Ovary (tissue), 3 donors: ENCODE data around the gene C10orf62.

Source experiments
- POLR2A ChIP-seq: fragments of 450-650 bp; IDR thresholded peaks from one replicate; pipeline ENCODE4 v1.6.1; 2017; ENCODE audit warnings: antibody characterized with exemption, mild to moderate bottlenecking, moderate library complexity
- TF ChIP-seq, protein P1 (sequence below), 3 donors: fragments of 450-650 bp in 2 of 3; fragments of 200-600 bp in 1 of 3; IDR thresholded peaks; one replicate each; pipeline versions ENCODE4 v1.5.1 to v1.8.0; 2016 to 2022; ENCODE audit warnings: antibody characterized with exemption in 3 of 3, mild to moderate bottlenecking in 1 of 3
- donor health status: DM: no; HTN: no; CAD: no.

DNA sequence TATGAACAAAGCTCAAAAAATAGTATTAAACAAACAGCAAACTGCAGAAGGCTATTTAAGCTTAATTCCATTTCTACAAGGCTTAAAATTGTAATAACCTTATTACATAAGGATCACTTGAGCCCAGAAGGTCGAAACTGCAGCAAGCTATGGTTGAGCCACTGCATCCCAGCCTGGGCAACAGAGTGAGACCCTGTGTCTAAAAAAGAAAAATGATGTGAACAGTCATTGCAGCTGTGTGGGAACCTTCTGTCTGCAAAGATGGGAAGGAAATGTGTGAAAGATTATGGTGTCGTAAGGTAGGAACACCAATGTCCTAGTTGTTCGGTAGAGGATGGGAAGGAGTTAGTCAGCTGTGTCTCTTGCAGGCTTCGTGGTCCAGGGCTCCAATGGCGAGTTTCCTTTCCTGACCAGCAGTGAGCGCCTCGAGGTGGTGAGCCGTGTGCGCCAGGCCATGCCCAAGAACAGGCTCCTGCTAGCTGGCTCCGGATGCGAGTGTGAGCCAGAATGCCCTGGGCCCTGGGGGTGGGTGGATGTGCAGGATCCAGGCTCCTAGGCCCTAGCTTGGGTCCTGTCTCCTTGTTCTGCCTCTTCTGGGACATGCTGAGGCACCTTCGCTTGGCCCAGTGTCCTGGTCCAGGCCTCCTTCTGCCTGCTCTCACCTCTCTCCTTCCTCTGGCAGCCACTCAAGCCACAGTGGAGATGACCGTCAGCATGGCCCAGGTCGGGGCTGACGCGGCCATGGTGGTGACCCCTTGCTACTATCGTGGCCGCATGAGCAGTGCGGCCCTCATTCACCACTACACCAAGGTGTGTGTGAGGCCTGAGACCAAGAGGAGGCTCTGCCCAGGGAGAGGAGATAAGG, 9.1 kb downstream of the C10orf62 start:
- no peak for TF ChIP-seq POLR2A
- TF ChIP-seq, protein P1, sequence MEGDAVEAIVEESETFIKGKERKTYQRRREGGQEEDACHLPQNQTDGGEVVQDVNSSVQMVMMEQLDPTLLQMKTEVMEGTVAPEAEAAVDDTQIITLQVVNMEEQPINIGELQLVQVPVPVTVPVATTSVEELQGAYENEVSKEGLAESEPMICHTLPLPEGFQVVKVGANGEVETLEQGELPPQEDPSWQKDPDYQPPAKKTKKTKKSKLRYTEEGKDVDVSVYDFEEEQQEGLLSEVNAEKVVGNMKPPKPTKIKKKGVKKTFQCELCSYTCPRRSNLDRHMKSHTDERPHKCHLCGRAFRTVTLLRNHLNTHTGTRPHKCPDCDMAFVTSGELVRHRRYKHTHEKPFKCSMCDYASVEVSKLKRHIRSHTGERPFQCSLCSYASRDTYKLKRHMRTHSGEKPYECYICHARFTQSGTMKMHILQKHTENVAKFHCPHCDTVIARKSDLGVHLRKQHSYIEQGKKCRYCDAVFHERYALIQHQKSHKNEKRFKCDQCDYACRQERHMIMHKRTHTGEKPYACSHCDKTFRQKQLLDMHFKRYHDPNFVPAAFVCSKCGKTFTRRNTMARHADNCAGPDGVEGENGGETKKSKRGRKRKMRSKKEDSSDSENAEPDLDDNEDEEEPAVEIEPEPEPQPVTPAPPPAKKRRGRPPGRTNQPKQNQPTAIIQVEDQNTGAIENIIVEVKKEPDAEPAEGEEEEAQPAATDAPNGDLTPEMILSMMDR (IDR thresholded peaks at IDR 0.05): no peak
